GM03348 (cell line): ENCODE data around the gene TP63.

Source experiments
- DNase-seq: peaks from one replicate; pipeline ENCODE4 v3.0.0; 2012; ENCODE audit warnings: low spot score

Gene TP63

DNA sequence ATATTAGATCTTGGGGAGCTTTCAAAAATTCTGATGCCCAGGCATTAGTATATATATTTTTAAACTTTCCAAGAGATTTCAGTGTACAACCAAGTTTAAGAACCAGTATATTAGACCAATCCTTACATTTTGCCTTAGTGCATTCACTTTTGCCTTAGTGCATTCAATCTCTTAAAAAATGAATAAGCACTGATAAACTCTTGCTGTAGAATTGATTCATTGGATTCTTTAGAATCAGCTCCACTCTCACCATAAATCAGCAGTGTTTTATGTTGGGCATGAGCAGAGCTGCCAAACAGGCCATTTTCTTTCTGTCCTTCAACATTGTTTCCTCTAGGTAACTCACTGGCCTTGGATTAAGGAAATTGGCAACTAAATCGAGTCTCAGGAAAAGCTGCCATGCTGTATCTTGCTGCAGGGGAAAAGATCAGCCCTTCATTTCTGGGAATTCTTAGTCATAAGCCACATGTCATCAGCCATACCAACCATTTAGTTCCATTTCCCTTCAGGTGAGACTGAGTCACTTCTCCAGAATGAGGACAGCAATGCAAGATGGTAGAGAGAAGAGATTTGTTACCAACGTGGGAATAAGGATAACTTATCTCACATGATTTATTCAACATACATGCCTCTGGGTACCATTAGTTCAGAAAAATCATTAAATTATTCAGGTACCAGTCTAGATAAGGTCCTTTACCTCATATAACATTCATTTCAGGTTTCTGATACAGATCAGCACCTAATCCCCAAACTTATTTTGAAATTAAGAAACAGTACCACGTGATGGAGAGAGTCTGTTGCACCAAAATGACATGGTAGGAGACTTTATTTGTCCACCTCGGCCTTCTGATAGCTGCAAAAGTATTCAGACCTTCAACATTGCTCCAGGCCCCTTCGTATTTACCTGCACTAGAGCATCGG, 297.0 kb downstream of the TP63 start:
- DNase-seq, result no peak

DNA sequence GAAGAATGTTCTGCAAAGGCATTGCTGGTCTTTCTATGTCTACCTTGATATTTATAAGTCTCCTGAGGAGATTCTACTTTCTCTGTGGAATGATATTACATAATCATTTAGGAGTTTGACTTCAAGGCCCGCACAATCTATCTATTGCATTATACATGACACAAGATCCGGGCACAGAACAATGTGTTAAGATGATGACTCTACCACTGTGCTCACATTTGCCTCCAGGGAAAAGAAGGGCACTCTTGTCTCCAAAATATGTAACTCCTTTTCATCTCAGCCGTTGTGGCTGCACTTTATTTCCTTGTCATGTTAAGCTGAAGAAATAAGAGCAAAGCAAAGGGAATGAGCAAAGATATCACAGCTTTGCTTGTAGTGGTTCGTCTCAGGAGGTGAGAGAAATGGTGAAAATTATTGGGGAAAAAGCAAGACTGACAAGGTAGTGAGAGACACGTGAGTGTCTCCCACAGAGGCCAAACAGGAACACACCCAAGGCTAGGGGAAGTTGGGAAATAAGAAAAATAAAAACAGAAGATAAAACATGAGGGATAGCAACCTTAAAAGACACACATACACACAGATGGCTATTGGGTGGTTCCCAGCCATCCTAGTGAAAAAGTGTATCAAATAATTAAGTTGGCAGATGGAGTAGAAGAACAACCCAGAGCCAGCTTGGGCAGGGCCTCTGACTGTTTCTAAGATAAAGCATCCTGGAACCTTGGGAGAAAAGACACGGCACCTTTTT, 305.2 kb downstream of the TP63 start:
- no peak for DNase-seq

DNA sequence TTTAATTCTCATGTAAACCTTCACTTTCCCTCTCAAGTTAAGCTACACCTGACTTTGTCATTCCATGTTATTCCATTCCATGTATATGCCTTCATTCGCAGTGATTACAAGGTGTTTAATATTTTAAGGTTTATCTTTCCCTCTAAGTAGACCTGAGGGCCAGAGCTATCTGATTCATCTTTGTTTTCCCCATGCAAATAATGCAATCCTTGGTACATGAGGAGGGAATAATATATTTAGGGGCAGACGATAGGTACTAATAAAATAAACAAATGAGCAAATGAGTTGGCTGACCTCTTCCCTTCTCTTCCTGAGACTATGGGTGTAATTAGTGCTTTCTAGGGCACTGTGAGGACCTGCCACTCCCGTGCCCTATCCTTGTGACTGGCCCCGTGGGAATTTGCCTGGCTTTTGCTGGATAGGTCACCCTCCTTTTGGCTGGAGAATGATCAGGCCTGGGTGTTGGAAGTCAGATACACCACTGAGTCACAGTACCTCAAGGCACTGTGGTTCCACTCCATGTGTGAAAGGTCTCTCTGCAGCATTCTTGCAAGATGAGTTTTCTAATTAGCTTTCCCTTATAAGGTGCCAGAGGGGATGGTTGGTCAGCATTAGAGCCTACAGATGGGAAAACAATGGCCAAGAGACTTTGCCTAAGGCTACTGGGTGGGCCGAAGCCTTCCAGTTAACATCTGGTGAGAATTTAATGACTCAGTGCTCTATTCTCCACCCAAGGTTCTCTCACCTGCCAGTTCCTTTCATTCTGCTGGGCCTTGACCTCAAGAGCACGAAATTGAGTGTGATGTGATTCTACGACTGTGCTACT, 306.3 kb downstream of the TP63 start:
- DNase-seq, result peak; percentile 87

DNA sequence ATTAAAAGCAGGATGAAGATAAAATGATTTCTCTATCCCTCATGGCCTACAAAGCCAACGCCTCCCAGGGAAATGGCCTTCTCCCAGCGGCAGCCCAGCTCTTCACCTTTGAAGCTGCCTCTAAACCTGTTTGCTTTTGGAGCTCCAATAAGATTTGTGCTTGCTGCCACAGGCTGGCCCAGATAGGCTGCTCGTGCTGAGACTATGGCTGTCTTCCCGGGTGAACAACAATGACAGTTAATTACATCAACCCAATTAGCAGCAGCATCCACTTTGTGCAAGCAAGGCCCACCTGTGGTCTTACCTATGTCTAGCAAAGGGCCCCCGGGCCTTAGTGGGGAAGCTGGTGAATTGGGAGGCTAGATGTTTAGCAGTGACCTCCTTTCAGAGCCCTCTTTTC, 309.9 kb downstream of the TP63 start:
- no peak for DNase-seq

DNA sequence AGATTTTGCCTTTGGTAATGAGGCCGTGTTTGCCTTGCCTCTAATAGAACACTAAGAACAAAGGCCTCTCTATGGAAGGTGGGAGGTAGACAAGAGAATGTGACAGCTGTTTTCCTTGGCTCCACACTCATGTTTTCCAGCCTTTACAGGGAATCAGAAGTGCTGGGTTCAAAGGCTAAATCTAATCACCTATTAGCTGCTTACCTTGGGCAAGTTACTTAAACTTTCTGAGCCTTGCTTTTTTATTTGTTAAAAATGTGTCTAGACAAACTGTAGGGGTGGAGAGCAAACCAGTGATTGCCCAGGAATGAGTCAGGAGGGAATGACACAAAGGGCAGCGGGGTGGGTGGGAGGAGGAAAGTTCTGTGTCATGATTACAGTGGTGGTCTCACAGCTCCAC, 310.5 kb downstream of the TP63 start:
- DNase-seq, result peak; percentile 54

DNA sequence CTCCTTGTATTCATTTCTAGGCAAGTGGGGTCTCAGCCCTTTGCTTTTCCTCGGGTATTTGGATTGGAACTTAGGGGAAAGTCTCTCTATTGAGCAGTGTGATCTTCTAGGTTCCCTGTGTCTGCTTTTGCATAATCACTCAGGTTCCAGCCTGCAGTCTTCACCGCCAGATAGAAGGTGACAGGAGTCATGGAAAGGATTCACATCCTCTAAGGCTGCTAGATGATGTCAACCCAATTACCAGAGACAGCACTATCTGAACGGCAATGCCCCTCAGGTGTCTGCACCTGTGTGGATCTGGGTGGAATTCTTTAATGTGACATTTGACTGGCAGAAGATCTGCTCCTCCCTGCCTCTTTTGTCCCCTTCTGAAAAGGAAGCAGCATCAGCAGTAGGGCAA, 311.8 kb downstream of the TP63 start:
- DNase-seq, result no peak

DNA sequence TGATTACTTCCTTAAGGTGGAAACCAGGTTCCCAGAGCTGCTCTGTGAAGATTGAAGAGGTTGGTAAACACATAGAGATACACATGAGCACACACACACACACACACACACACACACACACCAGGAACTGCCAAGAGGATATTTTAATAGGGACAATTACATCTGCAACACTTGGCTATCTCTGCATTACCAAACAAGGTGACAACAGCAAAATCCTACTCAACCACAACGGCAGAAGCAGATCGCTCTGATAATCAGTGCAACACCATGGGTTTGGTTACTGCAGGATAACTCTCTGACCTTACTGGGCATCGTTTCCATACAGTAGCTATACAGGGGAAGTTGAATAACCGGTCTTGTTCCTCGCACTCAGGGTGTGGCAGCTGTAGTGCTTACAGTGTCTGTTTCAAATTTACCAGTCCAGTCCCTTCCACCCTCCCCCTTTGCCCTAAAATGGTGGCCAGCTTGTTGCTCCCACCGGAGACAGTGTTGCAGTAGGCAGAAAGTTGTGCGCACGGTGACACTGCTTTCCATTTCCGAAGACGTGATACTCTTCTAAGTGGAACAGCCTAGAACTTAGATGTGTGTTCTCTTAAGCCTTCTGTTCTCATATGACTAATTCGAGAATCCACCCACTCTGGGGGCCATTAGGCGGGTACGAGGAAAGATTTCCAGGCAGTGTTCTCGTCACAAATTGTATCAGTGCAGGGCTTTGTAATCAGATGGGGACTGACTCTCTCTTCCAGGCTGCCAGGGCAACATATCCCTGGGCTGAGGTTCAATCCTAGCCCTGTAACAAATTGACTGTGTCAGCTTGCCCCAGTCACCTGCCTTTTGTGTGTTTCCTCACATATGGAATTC, 313.3 kb downstream of the TP63 start:
- no peak for DNase-seq

DNA sequence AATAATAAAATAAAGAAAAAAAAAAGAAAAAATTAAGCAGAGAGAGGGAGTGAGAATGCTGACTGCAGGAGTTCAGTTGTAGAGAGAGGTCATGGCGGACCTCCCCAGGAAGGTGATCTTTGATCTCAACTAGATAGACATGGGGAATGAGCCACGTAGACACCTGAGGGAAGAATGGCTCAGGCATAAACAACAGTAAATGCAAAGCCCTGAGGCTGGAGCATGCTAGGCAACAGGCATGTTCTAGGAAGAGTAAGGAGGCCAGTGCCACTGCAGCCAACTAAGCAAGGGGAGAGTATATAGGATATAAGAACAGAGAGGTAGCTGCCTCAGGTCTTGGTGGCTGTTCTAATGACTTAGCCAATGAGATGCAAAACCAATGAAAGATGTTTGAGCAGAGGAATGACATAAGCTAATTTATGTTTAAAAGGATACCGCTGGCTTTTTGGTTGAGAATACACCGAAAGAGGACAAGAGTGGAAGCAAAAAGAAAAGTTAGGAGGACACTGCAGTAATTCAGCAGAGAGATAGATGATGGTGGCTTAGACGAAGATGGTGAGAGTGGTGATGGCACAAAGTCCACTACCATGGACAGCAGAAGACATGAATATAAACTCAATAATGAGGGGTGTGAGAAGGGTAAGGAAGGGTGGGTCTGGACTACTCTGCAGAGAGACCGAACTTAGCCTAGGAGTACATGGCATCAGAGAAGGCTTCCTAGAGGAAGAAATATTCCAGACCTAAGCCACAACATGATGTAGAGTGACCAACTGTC, 314.9 kb downstream of the TP63 start:
- no peak for DNase-seq
